ENCODE results near the gene UTS2R. TPM values are rescaled to one million over a fixed set of nuclear protein-coding genes. Genes with fewer than 3 reads are reported as not detected.

Gene UTS2R
- polyA plus RNA-seq, 1 donor from 2014 or later: not detected

DNA sequence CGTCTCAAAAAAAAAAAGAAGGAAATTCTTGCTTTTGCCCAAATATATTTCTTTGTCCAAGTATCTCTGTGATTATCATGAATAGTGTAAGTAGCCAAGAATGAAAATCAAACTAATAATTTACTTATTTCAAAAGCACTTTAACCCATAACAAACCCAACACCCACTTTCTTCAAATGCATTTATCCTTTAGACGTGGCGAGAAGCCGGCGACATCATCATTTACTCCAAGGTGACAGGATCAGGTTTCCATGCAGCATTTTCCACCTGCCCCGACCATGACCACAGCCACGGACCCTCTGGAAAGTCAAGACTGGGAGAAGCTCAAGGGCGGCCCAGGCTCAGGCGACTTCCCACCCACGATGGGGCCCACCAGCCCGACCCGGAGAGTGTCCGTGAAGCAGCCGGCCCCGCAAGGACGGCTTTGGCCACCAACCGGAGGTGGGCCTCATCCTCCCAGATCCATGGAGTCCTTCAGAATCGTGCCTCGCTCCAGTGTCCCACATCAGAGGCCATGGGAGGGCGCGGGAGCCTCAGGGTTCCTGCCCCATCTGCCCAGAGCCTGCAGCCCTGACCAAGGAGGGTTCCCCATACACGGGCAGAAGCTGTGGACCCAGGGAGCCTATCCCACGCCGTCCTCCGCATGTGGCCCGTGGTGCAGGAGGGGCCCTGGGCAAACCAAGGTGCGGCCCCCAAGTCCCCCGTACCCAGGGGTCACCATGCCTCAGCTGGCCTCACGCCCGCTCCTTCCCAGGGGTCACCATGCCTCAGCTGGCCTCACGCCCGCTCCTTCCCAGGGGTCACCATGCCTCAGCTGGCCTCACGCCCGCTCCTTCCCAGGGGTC, 18.7 kb downstream of the UTS2R start:
- TF ChIP-seq POLR2AphosphoS5 (IDR thresholded peaks at IDR 0.05) (no peak), CTCF (IDR thresholded peaks at IDR 0.05; ENCODE audit: poor library complexity, severe bottlenecking) (no peak), RAD21 (conservative IDR thresholded peaks at IDR 0.05) (no peak), TAF1 (IDR thresholded peaks at IDR 0.05; ENCODE audit: low read depth) (no peak), EP300 (conservative IDR thresholded peaks at IDR 0.05; ENCODE audit: poor library complexity, severe bottlenecking) (no peak), SMC3 (conservative IDR thresholded peaks at IDR 0.05; ENCODE audit: poor library complexity) (no peak), EZH2 (IDR thresholded peaks at IDR 0.05; ENCODE audit: borderline replicate concordance, insufficient read depth, low read length, poor library complexity, severe bottlenecking) (no peak), MXI1 (conservative IDR thresholded peaks at IDR 0.05; ENCODE audit: poor library complexity, severe bottlenecking) (no peak)
- TF ChIP-seq, protein P1, sequence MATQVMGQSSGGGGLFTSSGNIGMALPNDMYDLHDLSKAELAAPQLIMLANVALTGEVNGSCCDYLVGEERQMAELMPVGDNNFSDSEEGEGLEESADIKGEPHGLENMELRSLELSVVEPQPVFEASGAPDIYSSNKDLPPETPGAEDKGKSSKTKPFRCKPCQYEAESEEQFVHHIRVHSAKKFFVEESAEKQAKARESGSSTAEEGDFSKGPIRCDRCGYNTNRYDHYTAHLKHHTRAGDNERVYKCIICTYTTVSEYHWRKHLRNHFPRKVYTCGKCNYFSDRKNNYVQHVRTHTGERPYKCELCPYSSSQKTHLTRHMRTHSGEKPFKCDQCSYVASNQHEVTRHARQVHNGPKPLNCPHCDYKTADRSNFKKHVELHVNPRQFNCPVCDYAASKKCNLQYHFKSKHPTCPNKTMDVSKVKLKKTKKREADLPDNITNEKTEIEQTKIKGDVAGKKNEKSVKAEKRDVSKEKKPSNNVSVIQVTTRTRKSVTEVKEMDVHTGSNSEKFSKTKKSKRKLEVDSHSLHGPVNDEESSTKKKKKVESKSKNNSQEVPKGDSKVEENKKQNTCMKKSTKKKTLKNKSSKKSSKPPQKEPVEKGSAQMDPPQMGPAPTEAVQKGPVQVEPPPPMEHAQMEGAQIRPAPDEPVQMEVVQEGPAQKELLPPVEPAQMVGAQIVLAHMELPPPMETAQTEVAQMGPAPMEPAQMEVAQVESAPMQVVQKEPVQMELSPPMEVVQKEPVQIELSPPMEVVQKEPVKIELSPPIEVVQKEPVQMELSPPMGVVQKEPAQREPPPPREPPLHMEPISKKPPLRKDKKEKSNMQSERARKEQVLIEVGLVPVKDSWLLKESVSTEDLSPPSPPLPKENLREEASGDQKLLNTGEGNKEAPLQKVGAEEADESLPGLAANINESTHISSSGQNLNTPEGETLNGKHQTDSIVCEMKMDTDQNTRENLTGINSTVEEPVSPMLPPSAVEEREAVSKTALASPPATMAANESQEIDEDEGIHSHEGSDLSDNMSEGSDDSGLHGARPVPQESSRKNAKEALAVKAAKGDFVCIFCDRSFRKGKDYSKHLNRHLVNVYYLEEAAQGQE (IDR thresholded peaks at IDR 0.05; ENCODE audit: borderline replicate concordance): no peak
- no peaks in the 10 kb centered on the region for H3F3A ChIP-seq (ENCODE audit: insufficient read depth, low read length, poor library complexity, severe bottlenecking)
- no peaks in the 10 kb centered on the region for H4K20me1 ChIP-seq (ENCODE audit: insufficient read depth)
- no peak overlapping the region for H3K4me2 ChIP-seq (ENCODE audit: low read length)
- H3K79me2 ChIP-seq (replicated peaks; ENCODE audit: insufficient read depth, low read length): no peaks in the 10 kb centered on the region
- no peak overlapping the region for H2AFZ ChIP-seq (ENCODE audit: low read depth, low read length)
- no peaks in the 10 kb centered on the region for H3K9me2 ChIP-seq (ENCODE audit: insufficient read depth, low read length)
- H3K4me3 ChIP-seq (ENCODE audit: low read length): no peak overlapping the region
- H3K27me3 ChIP-seq (ENCODE audit: insufficient read depth, low read depth, low read length): no peaks in the 10 kb centered on the region
- no peak overlapping the region for H3K9ac ChIP-seq (ENCODE audit: low read length)
- no peaks in the 10 kb centered on the region for H3K9me3 ChIP-seq (ENCODE audit: low read length)
- H3K36me3 ChIP-seq (ENCODE audit: insufficient read depth, low read length): no peaks in the 10 kb centered on the region
- no peak overlapping the region for H3K27ac ChIP-seq (ENCODE audit: low read length)

DNA sequence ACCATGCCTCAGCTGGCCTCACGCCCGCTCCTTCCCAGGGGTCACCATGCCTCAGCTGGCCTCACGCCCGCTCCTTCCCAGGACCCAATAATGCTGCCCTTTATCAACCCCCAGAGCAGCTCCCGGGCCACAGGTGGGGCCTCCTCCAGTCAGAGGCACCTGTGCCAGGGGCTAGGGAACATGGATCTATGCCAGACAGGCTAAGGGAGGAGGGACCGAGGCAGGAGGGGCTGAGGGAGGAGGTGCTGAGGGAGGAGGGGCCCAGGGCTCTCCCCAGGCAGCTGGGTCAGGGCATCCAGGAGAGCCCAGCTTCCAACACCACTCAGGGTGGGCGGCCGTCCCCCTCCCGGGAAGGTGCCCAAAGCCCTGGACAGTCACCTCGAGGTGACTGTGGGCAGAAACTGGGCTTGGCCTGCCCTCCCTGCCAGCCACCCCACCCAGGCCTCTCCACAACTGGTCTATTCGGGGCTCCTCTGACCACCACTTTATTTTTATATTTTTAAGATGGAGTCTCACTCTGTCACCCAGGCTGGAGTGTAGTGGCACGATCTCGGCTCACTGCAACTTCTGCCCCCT, 19.4 kb downstream of the UTS2R start:
- H3F3A ChIP-seq (ENCODE audit: insufficient read depth, low read length, poor library complexity, severe bottlenecking): no peaks in the 10 kb centered on the region
- no peak overlapping the region for H3K27ac ChIP-seq (ENCODE audit: low read length)
- H3K79me2 ChIP-seq (replicated peaks; ENCODE audit: insufficient read depth, low read length): no peaks in the 10 kb centered on the region
- TF ChIP-seq RAD21 (conservative IDR thresholded peaks at IDR 0.05): no peak
- no peak for TF ChIP-seq MXI1 (conservative IDR thresholded peaks at IDR 0.05; ENCODE audit: poor library complexity, severe bottlenecking)
- TF ChIP-seq POLR2AphosphoS5 (IDR thresholded peaks at IDR 0.05): no peak
- TF ChIP-seq EP300 (conservative IDR thresholded peaks at IDR 0.05; ENCODE audit: poor library complexity, severe bottlenecking): no peak
- TF ChIP-seq, protein P1 (IDR thresholded peaks at IDR 0.05; ENCODE audit: borderline replicate concordance): no peak
- TF ChIP-seq SMC3 (conservative IDR thresholded peaks at IDR 0.05; ENCODE audit: poor library complexity): no peak
- TF ChIP-seq CTCF (IDR thresholded peaks at IDR 0.05; ENCODE audit: poor library complexity, severe bottlenecking): no peak
- TF ChIP-seq TAF1 (IDR thresholded peaks at IDR 0.05; ENCODE audit: low read depth): no peak
- no peak for TF ChIP-seq EZH2 (IDR thresholded peaks at IDR 0.05; ENCODE audit: borderline replicate concordance, insufficient read depth, low read length, poor library complexity, severe bottlenecking)
- H2AFZ ChIP-seq (ENCODE audit: low read depth, low read length): no peak overlapping the region
- no peaks in the 10 kb centered on the region for H3K27me3 ChIP-seq (ENCODE audit: insufficient read depth, low read depth, low read length)
- H3K9ac ChIP-seq (ENCODE audit: low read length): no peak overlapping the region
- no peaks in the 10 kb centered on the region for H3K9me2 ChIP-seq (ENCODE audit: insufficient read depth, low read length)
- H3K4me3 ChIP-seq (ENCODE audit: low read length): no peak overlapping the region
- H4K20me1 ChIP-seq (ENCODE audit: insufficient read depth): no peaks in the 10 kb centered on the region
- no peaks in the 10 kb centered on the region for H3K9me3 ChIP-seq (ENCODE audit: low read length)
- H3K36me3 ChIP-seq (ENCODE audit: insufficient read depth, low read length): no peaks in the 10 kb centered on the region
- H3K4me2 ChIP-seq (ENCODE audit: low read length): no peak overlapping the region
